NCI-H510A treated with DMSO at 0.1 percent for 48 hours (cell line): ENCODE data around the gene SERTM1.

Source experiments
- DNase-seq: peaks from one replicate; lab custom pipeline; 2025; lab: John Stamatoyannopoulos, UW

Gene SERTM1

GRCh38 chr13:36673838-36674326, at the start of gene SERTM1:
Gene SERTM1 (plus strand): TSS chr13:36674020. CDS start chr13:36695079, 21,059 bp downstream.
- DNase-seq = peak; percentile 10

GRCh38 chr13:36628377-36629056, 45.3 kb upstream of the SERTM1 start:
- DNase-seq = no peak

GRCh38 chr13:36629057-36629385, 44.8 kb upstream of the SERTM1 start:
- DNase-seq = no peak

- no peak for DNase-seq
Observed at GRCh38 chr13:36630181-36630803, 43.5 kb upstream of the SERTM1 start.

- no peak for DNase-seq
Observed at GRCh38 chr13:36639610-36640009, 34.2 kb upstream of the SERTM1 start.

GRCh38 chr13:36650611-36651010, 23.2 kb upstream of the SERTM1 start:
- DNase-seq = no peak

- peak; percentile 62 for DNase-seq
Observed at GRCh38 chr13:36665630-36666029, 8.2 kb upstream of the SERTM1 start.

GRCh38 chr13:36666477-36667229, 7.2 kb upstream of the SERTM1 start:
- peak; percentile 36 for DNase-seq

- no peak for DNase-seq
Observed at GRCh38 chr13:36668316-36668715, 5.5 kb upstream of the SERTM1 start.

GRCh38 chr13:36673352-36673751, 468 bp upstream of the SERTM1 start:
- DNase-seq = no peak

- no peak for DNase-seq
Observed at GRCh38 chr13:36674337-36675212, 755 bp downstream of the SERTM1 start.

GRCh38 chr13:36675213-36675536, 1.4 kb downstream of the SERTM1 start:
- DNase-seq = no peak

GRCh38 chr13:36680913-36681312, 7.1 kb downstream of the SERTM1 start:
- no peak for DNase-seq

GRCh38 chr13:36681894-36682624, 8.2 kb downstream of the SERTM1 start:
- no peak for DNase-seq

GRCh38 chr13:36683701-36684100, 9.9 kb downstream of the SERTM1 start:
- no peak for DNase-seq

GRCh38 chr13:36685927-36686326, 12.1 kb downstream of the SERTM1 start:
- DNase-seq = no peak

- no peak for DNase-seq
Observed at GRCh38 chr13:36696410-36697010, 22.7 kb downstream of the SERTM1 start.

- DNase-seq = no peak
Observed at GRCh38 chr13:36700170-36700569, 26.4 kb downstream of the SERTM1 start.

GRCh38 chr13:36706755-36707154, 32.9 kb downstream of the SERTM1 start:
- no peak for DNase-seq

GRCh38 chr13:36709136-36709890, 35.5 kb downstream of the SERTM1 start:
- peak; percentile 58 for DNase-seq
